ENCODE measurements around the gene CMTM2. TPM values are rescaled to one million over a fixed set of nuclear protein-coding genes. Genes with fewer than 3 reads are reported as not detected.
A peak's percentile ranks its signal among the peaks of the same experiment; 100 is the strongest.
"Not testable (repeated sequence)": the region's sequence is repeated elsewhere in the genome, so short reads cannot be mapped to it uniquely, and the experiment has no call there.

The CMTM2 gene
- total RNA-seq, 2 donors from 2014 or later = 0.45 to 0.67 TPM

DNA sequence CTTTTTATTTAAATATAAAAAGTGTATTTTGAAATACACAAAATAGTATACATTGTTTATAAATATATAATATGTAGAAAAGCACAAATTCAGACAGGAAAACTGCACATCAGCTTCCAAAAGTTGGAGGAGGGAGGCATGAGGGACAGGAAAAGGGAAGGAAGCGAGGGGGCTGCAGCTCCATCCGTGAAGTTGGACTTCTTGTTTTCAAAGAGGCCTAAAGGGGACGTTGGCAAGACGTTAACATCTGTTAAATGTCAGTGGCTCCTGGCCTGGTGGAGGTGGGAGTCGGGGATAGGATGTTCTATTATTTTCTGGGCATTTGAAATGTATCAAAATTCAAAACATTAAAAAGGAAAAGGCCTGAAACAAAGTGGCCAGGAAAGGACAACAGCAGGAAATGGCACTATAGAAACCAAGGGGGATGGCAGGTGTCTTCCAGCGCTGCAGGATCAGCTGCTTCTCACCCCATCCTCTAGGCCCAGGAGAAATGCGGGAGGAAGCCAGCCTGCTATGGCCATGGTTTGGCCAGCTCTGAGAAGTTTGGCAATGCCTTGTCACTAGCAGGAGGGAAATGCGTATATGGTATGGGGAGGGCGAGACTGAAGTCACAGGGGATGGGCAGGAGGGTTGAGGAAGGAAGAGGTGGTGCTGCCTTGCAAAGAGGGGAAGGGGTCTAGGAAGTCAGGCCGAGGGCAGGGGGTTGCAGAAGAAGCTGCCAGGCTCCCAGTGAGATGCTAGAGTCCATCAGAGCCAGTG is 6.4 kb downstream of the CMTM2 start:
- DNase-seq (ENCODE audit: low spot score) = no peak
- Mint-ChIP-seq H3K4me1 (ENCODE audit: low read depth in 2 of 2) (peaks cover 15 to 18% of the 10 kb centered on the region in 2 donors), H3K9me3 (no peaks in the 10 kb centered on the region), H3K27me3 (peaks cover 0 to 4% of the 10 kb centered on the region in 2 donors), H3K36me3 (no peaks in the 10 kb centered on the region), H3K27ac (peak overlapping the region in 1 of 2 donors; percentile 30), H3K4me3 (no peak overlapping the region)
- ATAC-seq = no peak

GRCh38 chr16:66587881-66588600 is 8.8 kb downstream of the CMTM2 start:
- Mint-ChIP-seq H3K4me1 (ENCODE audit: low read depth in 2 of 2) (peaks cover 17 to 19% of the 10 kb centered on the region in 2 donors), H3K9me3 (no peaks in the 10 kb centered on the region)

DNA sequence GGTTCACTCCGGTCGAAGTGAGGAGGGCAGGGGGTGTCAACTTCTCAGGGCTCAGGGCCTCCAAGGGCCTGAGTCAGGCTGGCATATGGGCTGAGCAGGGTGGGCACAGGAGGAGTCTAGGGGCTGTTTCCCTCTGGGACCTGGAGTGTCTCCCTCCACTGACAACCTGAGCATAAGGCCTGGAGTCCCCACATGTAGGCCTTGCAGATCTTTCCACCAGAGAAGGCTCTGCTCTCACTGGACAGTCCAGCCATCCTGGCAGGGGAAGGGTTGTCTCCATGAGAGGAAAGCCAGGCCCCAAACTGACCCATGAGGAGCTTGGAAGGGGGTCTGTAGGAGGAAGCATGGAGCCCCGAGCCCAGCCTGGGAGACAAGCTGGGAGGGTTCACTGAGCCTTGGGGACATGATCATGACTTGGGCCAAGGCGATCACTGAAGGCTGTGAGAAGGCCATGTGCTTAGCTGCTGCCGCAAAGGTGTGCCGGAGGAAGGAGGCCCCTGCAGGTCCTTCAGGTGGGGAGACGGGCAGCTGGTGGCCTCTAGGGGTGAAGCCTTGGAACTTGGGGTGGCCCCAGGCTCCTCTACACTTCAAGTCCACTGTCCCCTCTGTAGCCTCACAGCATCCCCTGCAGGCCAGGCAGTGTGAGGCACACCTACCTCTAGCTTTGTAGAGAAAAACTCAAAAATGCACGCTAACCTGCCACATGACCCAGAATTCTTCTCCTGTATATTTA is 9.9 kb downstream of the CMTM2 start:
- H3K36me3 Mint-ChIP-seq = no peaks in the 10 kb centered on the region
- DNase-seq (ENCODE audit: low spot score) (no peak), ATAC-seq (peak; percentile 85 to 91)
- H3K4me1 Mint-ChIP-seq (ENCODE audit: low read depth in 2 of 2) = peaks cover 17 to 19% of the 10 kb centered on the region in 2 donors
- H3K27me3 Mint-ChIP-seq = no peaks in the 10 kb centered on the region
- no peak overlapping the region for H3K27ac Mint-ChIP-seq
- H3K9me3 Mint-ChIP-seq = no peaks in the 10 kb centered on the region
- peak overlapping the region; percentile 80 for H3K4me3 Mint-ChIP-seq

More at GRCh38 chr16:66587881-66588600, 8.8 kb downstream of the CMTM2 start:
- Mint-ChIP-seq H3K4me3 (no peak overlapping the region), H3K27ac (no peak overlapping the region), H3K27me3 (no peaks in the 10 kb centered on the region), H3K36me3 (no peaks in the 10 kb centered on the region)
- ATAC-seq (no peak), DNase-seq (ENCODE audit: low spot score) (no peak)

DNA sequence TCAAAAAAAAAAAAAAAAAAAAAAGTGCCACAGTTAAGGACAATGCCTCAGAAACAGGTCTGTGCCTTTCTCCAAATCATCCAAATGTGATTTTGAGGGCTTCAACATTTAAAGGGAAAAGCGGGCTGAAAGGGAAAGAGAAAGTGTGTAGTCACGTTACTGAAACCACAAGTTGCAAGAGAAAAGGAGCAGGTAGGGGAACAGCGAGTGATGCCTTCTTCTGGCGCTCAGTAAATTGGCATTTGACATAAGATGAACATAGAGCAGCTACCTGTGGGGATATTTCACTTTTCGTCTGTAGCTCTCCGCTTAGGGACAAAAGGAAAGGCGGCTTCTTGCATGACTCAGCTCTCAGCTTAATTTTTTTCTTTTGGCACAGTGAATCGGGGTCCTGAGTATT is 11.1 kb downstream of the CMTM2 start:
- DNase-seq (ENCODE audit: low spot score) = no peak
- H3K4me3 Mint-ChIP-seq = peak overlapping the region; percentile 46
- H3K36me3 Mint-ChIP-seq = no peaks in the 10 kb centered on the region
- H3K27ac Mint-ChIP-seq = peak overlapping the region in 1 of 2 donors; percentile 26
- H3K27me3 Mint-ChIP-seq = no peaks in the 10 kb centered on the region
- no peak for ATAC-seq
- peaks cover 17 to 23% of the 10 kb centered on the region in 2 donors for H3K4me1 Mint-ChIP-seq (ENCODE audit: low read depth in 2 of 2)
- no peaks in the 10 kb centered on the region for H3K9me3 Mint-ChIP-seq

DNA sequence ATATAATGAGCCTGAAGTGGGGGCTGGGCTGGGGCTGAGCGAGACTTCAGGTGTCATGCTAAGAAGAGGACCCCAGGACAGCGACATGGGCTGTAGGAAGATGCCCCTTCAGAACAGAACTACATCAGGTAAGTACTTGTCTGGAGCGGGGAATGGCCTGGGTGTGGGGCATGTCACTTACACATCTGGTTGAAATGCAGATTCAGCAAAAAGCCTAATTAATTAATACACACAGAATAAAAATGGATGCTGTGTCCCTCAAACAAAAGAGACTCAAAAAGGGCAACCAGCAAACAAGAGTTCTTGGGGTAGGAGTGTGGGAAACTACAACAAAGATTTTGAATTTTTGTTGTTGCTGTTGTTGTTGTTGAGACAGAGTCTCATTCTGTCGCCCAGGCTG is 11.8 kb downstream of the CMTM2 start:
- Mint-ChIP-seq H3K27me3 (no peaks in the 10 kb centered on the region), H3K27ac (peak overlapping the region in 1 of 2 donors; percentile 26), H3K4me1 (ENCODE audit: low read depth in 2 of 2) (peaks cover 17% of the 10 kb centered on the region in 2 donors), H3K4me3 (no peak overlapping the region), H3K9me3 (no peaks in the 10 kb centered on the region), H3K36me3 (no peaks in the 10 kb centered on the region)
- no peak for ATAC-seq
- DNase-seq (ENCODE audit: low spot score) = no peak

- ATAC-seq = no peak
- no peak for DNase-seq (ENCODE audit: low spot score)
- H3K36me3 Mint-ChIP-seq = no peaks in the 10 kb centered on the region
- no peak overlapping the region for H3K4me3 Mint-ChIP-seq
- H3K4me1 Mint-ChIP-seq (ENCODE audit: low read depth in 2 of 2) = peaks cover 19 to 20% of the 10 kb centered on the region in 2 donors
- H3K27me3 Mint-ChIP-seq = no peaks in the 10 kb centered on the region
- no peaks in the 10 kb centered on the region for H3K9me3 Mint-ChIP-seq
- H3K27ac Mint-ChIP-seq = no peak overlapping the region
Observed at GRCh38 chr16:66592241-66592640, 13.0 kb downstream of the CMTM2 start.

GRCh38 chr16:66592814-66593213 is 13.6 kb downstream of the CMTM2 start:
- H3K36me3 Mint-ChIP-seq = no peaks in the 10 kb centered on the region
- ATAC-seq (no peak), DNase-seq (ENCODE audit: low spot score) (no peak)
- no peaks in the 10 kb centered on the region for H3K9me3 Mint-ChIP-seq
- H3K4me1 Mint-ChIP-seq (ENCODE audit: low read depth in 2 of 2) = peaks cover 23 to 24% of the 10 kb centered on the region in 2 donors
- no peak overlapping the region for H3K27ac Mint-ChIP-seq
- no peak overlapping the region for H3K4me3 Mint-ChIP-seq
- peaks cover 0 to 3% of the 10 kb centered on the region in 2 donors for H3K27me3 Mint-ChIP-seq

DNA sequence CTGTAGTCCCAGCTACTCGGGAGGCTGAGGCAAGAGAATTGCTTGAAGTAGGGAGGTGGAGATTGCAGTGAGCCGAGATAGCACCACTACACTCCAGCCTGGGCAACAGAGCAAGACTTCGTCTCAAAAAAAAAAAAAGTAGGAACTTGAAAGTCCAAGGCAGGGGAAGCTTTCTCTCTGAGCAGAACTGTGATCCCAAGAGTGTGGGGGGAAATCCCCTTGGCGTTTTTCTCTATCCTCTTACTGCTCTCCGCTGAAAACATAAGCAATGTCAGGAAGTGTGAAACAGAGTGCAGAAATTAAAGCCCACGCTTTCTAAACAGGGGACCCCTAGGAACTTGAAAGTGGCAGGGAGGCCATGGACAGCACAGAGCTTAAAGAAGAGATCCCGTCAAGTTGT is 15.5 kb downstream of the CMTM2 start:
- Mint-ChIP-seq H3K27ac (no peak overlapping the region), H3K9me3 (no peaks in the 10 kb centered on the region), H3K36me3 (no peaks in the 10 kb centered on the region), H3K4me3 (peak overlapping the region; percentile 15), H3K4me1 (ENCODE audit: low read depth in 2 of 2) (peaks cover 18 to 21% of the 10 kb centered on the region in 2 donors), H3K27me3 (peaks cover 0 to 3% of the 10 kb centered on the region in 2 donors)
- DNase-seq (ENCODE audit: low spot score) (no peak), ATAC-seq (no peak)

- H3K9me3 Mint-ChIP-seq; H3K36me3 Mint-ChIP-seq; DNase-seq (ENCODE audit: low spot score); H3K4me3 Mint-ChIP-seq; ATAC-seq; H3K27me3 Mint-ChIP-seq: not testable (repeated sequence)
- Mint-ChIP-seq H3K4me1 (ENCODE audit: low read depth in 2 of 2) (peaks cover 11 to 14% of the 10 kb centered on the region in 2 donors), H3K27ac (peak overlapping the region in 1 of 2 donors; percentile 21)
Observed at GRCh38 chr16:66596559-66596958, 17.3 kb downstream of the CMTM2 start.

DNA sequence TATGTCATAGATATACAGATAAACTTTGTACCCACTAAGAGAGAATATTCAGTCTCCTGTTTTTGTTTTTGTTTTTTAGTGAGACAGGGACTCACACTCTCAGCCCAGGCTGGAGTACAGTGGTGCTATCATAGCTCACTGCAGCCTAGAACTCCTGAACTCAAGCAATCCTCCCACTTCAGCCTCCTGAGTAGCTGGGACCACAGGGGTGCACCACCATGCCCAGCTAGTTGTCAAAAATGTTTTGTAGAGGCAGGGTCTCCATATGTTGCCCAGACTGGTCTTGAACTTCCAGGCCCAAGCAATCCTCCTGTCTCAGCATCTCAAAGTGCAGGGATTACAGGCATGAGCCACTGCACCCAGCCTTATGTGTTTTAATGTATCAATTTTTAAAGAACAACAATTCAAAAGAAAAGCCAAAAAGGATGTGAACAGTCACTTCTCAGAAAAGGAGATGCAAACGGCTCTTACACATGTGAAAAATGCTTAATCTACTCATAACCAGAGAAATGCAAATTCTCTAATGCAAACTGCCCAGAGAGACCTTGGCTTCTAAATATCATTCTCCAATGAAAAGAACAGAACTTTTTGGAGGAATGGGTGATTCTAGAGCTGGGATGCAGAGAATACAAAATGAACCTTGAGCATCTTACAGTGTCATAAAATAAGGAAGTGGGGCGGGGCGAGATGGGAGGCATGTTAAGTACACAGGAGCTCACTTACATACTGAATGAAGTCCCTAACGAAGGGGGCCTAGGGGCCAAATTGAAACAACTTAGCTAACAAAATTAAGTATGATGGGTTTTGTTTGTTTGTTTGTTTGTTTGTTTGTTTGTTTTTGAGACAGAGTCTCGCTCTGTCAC is 18.0 kb downstream of the CMTM2 start:
- Mint-ChIP-seq H3K27me3 (peaks cover 0 to 3% of the 10 kb centered on the region in 2 donors), H3K9me3 (no peaks in the 10 kb centered on the region), H3K4me1 (ENCODE audit: low read depth in 2 of 2) (peaks cover 11 to 14% of the 10 kb centered on the region in 2 donors), H3K4me3 (peak overlapping the region; percentile 42), H3K36me3 (peaks cover 8% of the 10 kb centered on the region), H3K27ac (peak overlapping the region; percentile 21 to 50)
- peak in 1 of 2 donors; percentile 77 for ATAC-seq
- DNase-seq (ENCODE audit: low spot score) = no peak

DNA sequence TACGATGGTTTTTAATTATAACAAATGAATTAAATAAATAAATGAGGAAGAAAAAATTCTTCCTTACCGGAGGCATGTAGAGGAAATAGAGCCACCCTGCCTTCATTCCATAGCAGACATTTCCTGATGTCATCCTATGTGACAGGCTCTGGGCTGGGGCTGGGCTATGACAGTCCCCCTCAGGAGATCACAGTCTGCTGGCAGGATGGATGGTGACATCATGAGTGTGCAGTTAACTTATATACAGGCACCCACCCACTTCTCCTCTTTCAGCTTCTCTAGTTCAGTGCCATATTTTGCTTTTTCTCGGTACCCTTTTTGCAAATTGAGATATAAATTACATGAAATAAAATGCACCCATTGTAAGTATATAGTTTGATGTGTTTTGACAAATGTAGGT is 18.8 kb downstream of the CMTM2 start:
- Mint-ChIP-seq H3K27ac (no peak overlapping the region), H3K4me1 (ENCODE audit: low read depth in 2 of 2) (peaks cover 14 to 17% of the 10 kb centered on the region in 2 donors), H3K9me3 (no peaks in the 10 kb centered on the region), H3K27me3 (peaks cover 0 to 3% of the 10 kb centered on the region in 2 donors), H3K36me3 (peaks cover 8% of the 10 kb centered on the region), H3K4me3 (no peak overlapping the region)
- peak; percentile 55 to 58 for ATAC-seq
- no peak for DNase-seq (ENCODE audit: low spot score)

GRCh38 chr16:66599726-66600125 is 20.5 kb downstream of the CMTM2 start:
- H3K4me1 Mint-ChIP-seq (ENCODE audit: low read depth in 2 of 2) = peaks cover 23 to 27% of the 10 kb centered on the region in 2 donors
- no peak overlapping the region for H3K27ac Mint-ChIP-seq
- DNase-seq (ENCODE audit: low spot score) = no peak

GRCh38 chr16:66600477-66600876 is 21.2 kb downstream of the CMTM2 start:
- no peak for DNase-seq (ENCODE audit: low spot score)
- H3K4me1 Mint-ChIP-seq (ENCODE audit: low read depth in 2 of 2) = peaks cover 19 to 27% of the 10 kb centered on the region in 2 donors
- no peak overlapping the region for H3K27ac Mint-ChIP-seq
- H3K27me3 Mint-ChIP-seq = peaks cover 0 to 3% of the 10 kb centered on the region in 2 donors
- H3K4me3 Mint-ChIP-seq = no peak overlapping the region
- no peak for ATAC-seq
- H3K36me3 Mint-ChIP-seq = peaks cover 8% of the 10 kb centered on the region
- no peaks in the 10 kb centered on the region for H3K9me3 Mint-ChIP-seq

More at GRCh38 chr16:66599726-66600125, 20.5 kb downstream of the CMTM2 start:
- no peaks in the 10 kb centered on the region for H3K9me3 Mint-ChIP-seq
- peaks cover 0 to 3% of the 10 kb centered on the region in 2 donors for H3K27me3 Mint-ChIP-seq
- peaks cover 8% of the 10 kb centered on the region for H3K36me3 Mint-ChIP-seq
- no peak overlapping the region for H3K4me3 Mint-ChIP-seq
- ATAC-seq = no peak
